Lower leg skin (tissue), 3 donors: ENCODE results near the gene GJB5.

Source experiments
- POLR2A ChIP-seq, 2 donors: fragments of 450-650 bp; IDR thresholded peaks; one replicate each; pipeline ENCODE4 v1.6.1; 2016 to 2017; ENCODE audit warnings: antibody characterized with exemption in 2 of 2, mild to moderate bottlenecking in 1 of 2, moderate library complexity in 1 of 2
- TF ChIP-seq, protein P1 (sequence below), 3 donors: fragments of 450-650 bp; IDR thresholded peaks; one replicate each; pipeline ENCODE4 v1.5.1; 2016; ENCODE audit warnings: antibody characterized with exemption in 3 of 3, mild to moderate bottlenecking in 3 of 3, moderate library complexity in 2 of 3

GRCh38 chr1:34710812-34711211, 44.0 kb upstream of the GJB5 start:
- TF ChIP-seq, protein P1, sequence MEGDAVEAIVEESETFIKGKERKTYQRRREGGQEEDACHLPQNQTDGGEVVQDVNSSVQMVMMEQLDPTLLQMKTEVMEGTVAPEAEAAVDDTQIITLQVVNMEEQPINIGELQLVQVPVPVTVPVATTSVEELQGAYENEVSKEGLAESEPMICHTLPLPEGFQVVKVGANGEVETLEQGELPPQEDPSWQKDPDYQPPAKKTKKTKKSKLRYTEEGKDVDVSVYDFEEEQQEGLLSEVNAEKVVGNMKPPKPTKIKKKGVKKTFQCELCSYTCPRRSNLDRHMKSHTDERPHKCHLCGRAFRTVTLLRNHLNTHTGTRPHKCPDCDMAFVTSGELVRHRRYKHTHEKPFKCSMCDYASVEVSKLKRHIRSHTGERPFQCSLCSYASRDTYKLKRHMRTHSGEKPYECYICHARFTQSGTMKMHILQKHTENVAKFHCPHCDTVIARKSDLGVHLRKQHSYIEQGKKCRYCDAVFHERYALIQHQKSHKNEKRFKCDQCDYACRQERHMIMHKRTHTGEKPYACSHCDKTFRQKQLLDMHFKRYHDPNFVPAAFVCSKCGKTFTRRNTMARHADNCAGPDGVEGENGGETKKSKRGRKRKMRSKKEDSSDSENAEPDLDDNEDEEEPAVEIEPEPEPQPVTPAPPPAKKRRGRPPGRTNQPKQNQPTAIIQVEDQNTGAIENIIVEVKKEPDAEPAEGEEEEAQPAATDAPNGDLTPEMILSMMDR (IDR thresholded peaks at IDR 0.05): no peak
- TF ChIP-seq POLR2A (IDR thresholded peaks at IDR 0.05): no peak
